Stimulated activated CD8-positive, alpha-beta memory T cell treated with anti-CD3 and anti-CD28 coated beads, Interleukin-7, amount 100 ng/mL, for 24 hours (primary cell): ENCODE measurements around the gene CEND1.

Experiments
- DNase-seq: peaks from one replicate; pipeline ENCODE4 v3.0.0-alpha.2; 2020; ENCODE audit warnings: low read depth

CEND1 gene

GRCh38 chr11:827146-827896 is 37.4 kb upstream of the CEND1 start:
- DNase-seq: no peak

GRCh38 chr11:826836-827145 is 36.9 kb upstream of the CEND1 start:
- no peak for DNase-seq

GRCh38 chr11:826227-826621 is 36.3 kb upstream of the CEND1 start:
- DNase-seq: no peak

GRCh38 chr11:825366-826226 is 35.7 kb upstream of the CEND1 start:
- no peak for DNase-seq

DNA sequence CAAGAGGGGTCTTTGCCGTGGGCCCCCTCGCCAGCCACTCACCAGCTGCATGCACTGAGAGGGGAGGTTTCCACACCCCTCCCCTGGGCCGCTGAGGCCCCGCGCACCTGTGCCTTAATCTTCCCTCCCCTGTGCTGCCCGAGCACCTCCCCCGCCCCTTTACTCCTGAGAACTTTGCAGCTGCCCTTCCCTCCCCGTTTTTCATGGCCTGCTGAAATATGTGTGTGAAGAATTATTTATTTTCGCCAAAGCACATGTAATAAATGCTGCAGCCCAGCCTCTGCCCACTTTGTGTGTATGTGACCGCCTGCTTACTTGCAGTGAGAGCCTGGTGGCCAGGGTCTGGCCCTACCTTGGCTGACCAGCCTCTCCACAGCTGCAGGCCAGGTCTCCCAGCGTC is 35.1 kb upstream of the CEND1 start:
- DNase-seq: no peak

DNA sequence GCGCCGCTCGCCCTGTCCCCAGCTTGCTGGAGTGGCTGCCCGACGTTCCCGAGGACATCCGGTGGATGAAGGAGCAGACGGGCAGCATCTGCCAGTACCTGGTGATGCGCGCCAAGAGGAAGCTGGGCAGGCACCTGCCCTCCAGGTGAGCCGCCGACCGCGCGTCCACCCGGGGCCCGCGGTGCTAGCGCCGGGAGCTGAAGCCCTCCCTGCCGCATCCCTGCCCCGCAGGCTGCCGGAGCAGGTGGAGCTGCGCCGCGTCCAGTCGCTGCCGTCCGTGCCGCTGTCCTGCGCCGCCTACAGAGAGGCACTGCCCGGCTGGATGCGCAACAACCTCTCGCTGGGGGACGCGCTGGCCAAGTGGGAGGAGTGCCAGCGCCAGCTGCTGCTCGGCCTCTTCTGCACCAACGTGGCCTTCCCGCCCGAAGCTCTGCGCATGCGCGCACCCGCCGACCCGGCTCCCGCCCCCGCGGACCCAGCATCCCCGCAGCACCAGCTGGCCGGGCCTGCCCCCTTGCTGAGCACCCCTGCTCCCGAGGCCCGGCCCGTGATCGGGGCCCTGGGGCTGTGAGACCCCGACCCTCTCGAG is 34.5 kb upstream of the CEND1 start:
- DNase-seq: no peak

DNA sequence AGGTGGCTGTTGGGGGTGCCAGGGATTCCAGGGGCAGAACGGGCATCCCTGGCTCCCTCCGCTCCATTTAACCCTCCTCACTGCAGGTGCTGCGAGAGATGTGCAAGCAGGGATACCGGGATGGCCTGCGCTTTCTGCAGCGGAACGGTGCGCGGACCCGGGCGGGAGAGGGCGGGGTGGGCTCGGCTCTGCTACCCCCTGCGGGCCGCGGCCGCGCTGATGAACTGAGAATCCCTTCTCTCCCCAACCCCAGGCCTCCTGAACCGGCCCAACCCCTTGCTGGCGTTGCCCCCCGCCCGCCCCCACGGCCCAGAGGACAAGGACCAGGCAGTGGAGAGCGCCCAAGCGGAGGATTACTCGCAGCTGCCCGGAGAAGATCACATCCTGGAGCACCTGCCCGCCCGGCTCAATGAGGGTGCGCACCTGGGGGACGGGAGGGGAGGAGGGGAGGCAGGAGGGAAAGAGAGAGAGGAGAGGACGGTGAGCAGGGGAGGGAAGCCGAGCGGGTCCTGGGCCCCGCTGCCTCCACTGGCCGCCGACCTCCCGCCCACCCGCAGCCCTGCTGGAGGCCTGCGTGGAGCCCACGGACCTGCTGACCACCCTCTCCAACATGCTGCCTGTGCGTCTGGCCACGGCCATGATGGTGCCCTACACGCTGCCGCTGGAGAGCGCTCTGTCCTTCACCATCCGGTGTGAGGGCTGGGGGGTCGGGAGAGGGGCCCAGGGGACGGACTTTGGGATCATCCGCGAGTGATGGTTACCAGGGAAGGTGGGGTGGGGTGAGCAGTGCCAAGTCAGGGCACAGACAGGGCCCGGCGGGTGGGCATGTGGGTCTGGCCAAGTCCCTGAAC is 33.8 kb upstream of the CEND1 start:
- no peak for DNase-seq

- DNase-seq: no peak
Observed at GRCh38 chr11:821512-822371, 31.9 kb upstream of the CEND1 start.

DNA sequence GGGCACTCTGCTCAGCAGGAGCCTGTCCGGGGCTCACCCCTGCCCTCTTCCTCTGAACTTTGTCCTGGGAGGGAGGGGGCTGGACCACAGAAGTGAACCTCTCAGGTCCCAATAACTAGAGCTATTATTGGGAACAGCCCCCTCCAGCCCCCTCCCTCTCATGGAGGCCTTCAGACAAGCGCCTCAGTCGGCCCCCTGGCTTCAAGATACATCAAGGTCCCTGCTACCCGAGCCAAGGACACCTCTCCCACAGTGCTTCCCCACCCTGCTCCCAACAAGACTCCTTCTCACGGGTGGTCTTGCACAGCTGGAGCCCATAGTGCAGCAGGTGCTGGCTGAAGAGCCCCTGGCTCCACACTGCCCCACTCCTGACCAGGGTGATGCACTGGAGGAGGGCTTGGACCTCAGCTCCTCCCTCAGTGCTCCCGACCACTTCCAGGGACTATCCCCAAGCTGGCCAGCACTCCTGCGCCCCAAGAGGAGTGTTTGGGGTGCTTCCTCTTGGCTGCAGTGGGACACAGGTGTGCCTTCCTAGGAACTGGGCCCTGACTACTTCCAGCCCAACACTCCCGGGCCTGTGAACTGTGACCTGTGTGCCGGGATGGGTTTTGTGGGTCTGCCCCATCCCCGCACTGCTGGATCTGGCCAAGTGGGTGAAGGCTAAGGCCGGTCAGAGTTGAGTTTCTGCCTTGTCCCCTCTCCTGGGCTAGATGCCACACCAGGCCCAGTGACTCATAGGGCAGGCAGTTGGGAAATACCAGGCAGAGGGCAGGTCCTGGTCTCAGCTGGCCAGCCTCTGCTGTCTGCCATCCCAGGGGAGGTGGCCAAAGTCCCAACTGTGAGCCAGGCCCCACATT is 31.0 kb upstream of the CEND1 start:
- DNase-seq: no peak

- peak; percentile 87 for DNase-seq
Observed at GRCh38 chr11:819943-820649, 30.2 kb upstream of the CEND1 start.

GRCh38 chr11:819129-819931 is 29.4 kb upstream of the CEND1 start:
- DNase-seq: peak; percentile 81

DNA sequence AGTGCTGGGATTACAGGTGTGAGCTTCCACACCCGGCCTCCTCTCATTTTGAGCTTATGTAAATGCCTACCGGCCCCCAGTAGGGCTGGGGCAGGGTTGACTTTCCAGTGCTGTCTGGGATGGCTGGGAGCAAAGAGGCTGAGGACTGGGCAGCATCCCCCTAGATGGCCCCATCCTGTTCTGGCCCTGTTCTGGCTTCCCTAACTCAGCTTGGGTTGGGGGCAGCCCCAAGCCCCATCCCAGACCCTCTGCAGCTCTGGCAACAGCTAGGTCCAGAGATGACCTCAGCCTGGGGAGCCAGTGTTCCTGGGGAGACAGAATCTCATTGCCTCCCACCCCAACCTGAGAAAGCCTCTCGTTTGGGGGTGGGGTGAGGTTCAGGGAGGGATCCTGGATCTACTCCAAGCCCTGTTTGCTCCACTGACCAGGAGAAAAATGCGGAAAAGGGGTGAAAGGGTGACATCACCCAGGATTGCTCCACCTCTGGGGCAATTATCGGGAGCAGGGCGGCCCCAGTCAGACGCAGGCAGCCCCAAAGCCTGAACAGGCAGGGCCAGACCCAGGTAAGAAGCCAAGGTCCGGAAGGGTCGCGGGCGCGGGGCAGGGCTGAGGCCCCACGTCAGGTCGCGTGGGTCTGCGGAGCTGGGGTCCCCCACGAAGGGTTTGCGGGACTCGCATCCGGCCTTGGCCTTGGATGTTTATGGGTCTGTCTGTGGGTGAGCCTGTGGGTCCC is 28.7 kb upstream of the CEND1 start, which contains the start of gene PNPLA2:
Gene PNPLA2, plus strand, starts transcription at position 519 of the 733 bp plus-strand sequence. CDS start 805 bp downstream, outside the sequence.
- no peak for DNase-seq

DNA sequence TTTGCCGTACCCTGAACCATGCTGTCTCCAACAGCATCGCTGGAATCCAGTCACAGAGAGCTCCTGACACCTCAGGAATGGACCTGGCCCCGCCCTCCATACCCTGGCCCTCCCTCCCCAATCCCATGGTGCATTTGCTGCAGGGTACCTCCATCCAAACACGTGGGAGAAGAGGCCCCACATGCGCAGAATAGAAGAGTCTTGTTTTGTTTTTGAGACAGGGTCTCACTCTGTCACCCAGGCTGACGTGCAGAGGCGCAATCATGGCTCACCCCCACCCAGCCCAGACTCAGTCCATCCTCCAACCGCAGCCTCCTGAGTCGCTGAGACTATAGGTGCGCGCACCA is 26.5 kb upstream of the CEND1 start:
- DNase-seq: no peak

GRCh38 chr11:815675-816432 is 26.0 kb upstream of the CEND1 start:
- no peak for DNase-seq

DNA sequence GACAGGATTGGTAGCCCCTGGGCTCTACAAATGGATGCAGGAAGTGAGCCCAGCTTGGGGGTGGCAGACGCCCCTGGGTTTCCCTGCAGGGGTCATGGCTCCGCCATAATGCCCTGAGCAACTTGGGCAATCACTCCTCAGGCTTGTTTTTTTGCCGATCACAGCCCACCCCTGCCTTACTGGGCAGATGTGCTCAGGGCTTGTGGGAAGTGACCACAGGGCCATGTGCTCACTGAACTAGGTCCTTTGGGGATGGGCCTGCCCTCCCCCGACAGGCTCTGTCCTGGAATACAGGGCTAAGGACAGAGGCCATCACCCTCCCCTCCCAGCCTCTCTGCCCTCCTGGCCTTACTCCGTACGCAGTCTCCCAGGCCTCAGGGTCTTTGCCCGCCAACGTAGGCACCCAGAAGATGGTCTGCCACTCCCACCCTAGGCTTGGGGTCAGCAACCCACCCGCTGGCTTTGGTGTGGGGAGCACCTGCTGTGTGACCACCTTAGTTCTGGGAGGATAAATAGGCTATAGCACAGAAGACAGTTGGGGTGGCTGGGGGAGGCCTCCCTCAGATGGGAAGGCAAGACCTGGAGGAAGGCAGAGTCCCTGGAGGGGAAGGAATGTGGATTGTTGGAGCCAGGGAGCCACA is 23.7 kb upstream of the CEND1 start:
- no peak for DNase-seq

GRCh38 chr11:813072-813455 is 23.2 kb upstream of the CEND1 start:
- no peak for DNase-seq

GRCh38 chr11:812390-812789 is 22.5 kb upstream of the CEND1 start:
- no peak for DNase-seq
